Measurements from ENCODE around the gene MTG2. TPM values are rescaled to one million over a fixed set of nuclear protein-coding genes. Genes with fewer than 3 reads are reported as not detected.

The MTG2 gene
- total and polyA plus RNA-seq, 2 experiments from 2014 or later = 11.3 to 11.7 TPM

- Histone ChIP-seq H3K27ac (ENCODE audit: low read depth) (no peak overlapping the region), H3K27me3 (ENCODE audit: insufficient read depth) (no peaks in the 10 kb centered on the region), H4K20me1 (replicated peaks; ENCODE audit: insufficient read depth) (no peaks in the 10 kb centered on the region), H3K4me1 (ENCODE audit: insufficient read depth) (no peaks in the 10 kb centered on the region), H3K9me2 (ENCODE audit: insufficient read depth) (no peaks in the 10 kb centered on the region), H3K79me2 (replicated peaks; ENCODE audit: insufficient read depth) (no peaks in the 10 kb centered on the region), H2AFZ (no peak overlapping the region), H3F3A (replicated peaks; ENCODE audit: low read depth) (no peaks in the 10 kb centered on the region), H3K4me3 (no peak overlapping the region), H3K4me2 (no peak overlapping the region), H3K36me3 (ENCODE audit: insufficient read depth) (no peaks in the 10 kb centered on the region; the same call in none of the 2 replicates)
- DNase-seq (ENCODE audit: low spot score) = no peak
- TF ChIP-seq ETS1 (IDR thresholded peaks at IDR 0.05) (no peak), POLR2AphosphoS5 (IDR thresholded peaks at IDR 0.05; ENCODE audit: low read depth) (no peak), EZH2phosphoT487 (IDR thresholded peaks at IDR 0.05; ENCODE audit: unreplicated experiment) (no peak), JUNB (IDR thresholded peaks at IDR 0.05; ENCODE audit: unreplicated experiment) (no peak), ZNF462 (CRISPR knock-in tag; IDR thresholded peaks at IDR 0.05) (no peak), NANOG (IDR thresholded peaks at IDR 0.05; ENCODE audit: borderline replicate concordance) (no peak)
- Mint-ChIP-seq H3K4me1 (no peaks in the 10 kb centered on the region; the same call in 2 of the 3 replicates), H3K36me3 (ENCODE audit: low read depth) (peaks cover 51% of the 10 kb centered on the region), H3K4me3 (no peak overlapping the region), H3K27ac (no peak overlapping the region), H3K9me3 (no peaks in the 10 kb centered on the region), H3K27me3 (ENCODE audit: insufficient read depth, low read depth, poor library complexity) (peaks cover 2% of the 10 kb centered on the region)
- no peak for ATAC-seq
Measured at GRCh38 chr20:62198931-62199330, 16.1 kb downstream of the MTG2 start.

Measured in GM23338 (cell line).